ENCODE measurements around the gene IL33. TPM values are rescaled to one million over a fixed set of nuclear protein-coding genes. Genes with fewer than 3 reads are reported as not detected.

IL33 gene
- total RNA-seq, 4 donors from 2014 or later: 22.0 to 60.2 (median 38.0) TPM

DNA sequence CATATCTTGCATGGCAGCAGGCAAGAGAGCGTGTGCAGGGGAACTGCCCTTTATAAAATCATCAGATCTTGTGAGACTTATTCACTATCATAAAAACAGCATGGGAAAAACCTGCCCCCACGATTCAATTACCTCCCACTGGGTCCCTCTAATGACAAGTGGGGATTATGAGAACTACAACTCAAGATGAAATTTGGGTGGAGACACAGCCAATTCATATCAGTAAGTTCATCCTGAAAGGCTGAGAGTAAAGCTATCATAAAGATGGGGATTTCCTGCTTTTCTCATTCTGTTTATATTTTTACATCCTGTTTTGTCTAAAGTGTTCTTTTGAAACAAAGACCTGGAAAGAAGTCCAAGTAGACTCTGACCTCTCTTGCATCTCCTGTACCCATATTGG lies 28.9 kb upstream of the IL33 start:
- TF ChIP-seq, protein P1, sequence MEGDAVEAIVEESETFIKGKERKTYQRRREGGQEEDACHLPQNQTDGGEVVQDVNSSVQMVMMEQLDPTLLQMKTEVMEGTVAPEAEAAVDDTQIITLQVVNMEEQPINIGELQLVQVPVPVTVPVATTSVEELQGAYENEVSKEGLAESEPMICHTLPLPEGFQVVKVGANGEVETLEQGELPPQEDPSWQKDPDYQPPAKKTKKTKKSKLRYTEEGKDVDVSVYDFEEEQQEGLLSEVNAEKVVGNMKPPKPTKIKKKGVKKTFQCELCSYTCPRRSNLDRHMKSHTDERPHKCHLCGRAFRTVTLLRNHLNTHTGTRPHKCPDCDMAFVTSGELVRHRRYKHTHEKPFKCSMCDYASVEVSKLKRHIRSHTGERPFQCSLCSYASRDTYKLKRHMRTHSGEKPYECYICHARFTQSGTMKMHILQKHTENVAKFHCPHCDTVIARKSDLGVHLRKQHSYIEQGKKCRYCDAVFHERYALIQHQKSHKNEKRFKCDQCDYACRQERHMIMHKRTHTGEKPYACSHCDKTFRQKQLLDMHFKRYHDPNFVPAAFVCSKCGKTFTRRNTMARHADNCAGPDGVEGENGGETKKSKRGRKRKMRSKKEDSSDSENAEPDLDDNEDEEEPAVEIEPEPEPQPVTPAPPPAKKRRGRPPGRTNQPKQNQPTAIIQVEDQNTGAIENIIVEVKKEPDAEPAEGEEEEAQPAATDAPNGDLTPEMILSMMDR (IDR thresholded peaks at IDR 0.05): no peak
- ATAC-seq (ENCODE audit: low FRiP score) (no peak), DNase-seq (ENCODE audit: low spot score) (no peak)

DNA sequence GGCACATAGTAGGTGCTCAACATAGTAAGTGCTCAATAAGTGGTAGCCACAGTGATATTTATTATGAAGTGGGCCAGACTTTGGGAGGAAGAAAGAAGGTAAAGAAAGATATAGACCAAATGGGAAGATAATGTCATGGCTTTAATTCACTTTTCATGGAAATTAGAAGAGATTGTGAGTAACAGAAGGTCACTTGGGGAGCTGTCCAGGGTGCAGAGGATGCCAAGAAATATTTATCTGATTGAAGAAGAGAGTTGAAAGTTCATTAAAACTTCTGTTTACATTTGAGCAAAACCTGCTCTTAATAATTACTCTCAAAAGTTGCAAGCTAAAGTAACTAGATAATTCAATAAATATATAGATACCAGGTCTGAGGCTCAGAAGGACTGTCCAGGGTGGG lies 28.3 kb upstream of the IL33 start:
- no peak for ATAC-seq (ENCODE audit: low FRiP score)
- DNase-seq (ENCODE audit: low spot score): no peak
- TF ChIP-seq, protein P1 (IDR thresholded peaks at IDR 0.05): no peak

DNA sequence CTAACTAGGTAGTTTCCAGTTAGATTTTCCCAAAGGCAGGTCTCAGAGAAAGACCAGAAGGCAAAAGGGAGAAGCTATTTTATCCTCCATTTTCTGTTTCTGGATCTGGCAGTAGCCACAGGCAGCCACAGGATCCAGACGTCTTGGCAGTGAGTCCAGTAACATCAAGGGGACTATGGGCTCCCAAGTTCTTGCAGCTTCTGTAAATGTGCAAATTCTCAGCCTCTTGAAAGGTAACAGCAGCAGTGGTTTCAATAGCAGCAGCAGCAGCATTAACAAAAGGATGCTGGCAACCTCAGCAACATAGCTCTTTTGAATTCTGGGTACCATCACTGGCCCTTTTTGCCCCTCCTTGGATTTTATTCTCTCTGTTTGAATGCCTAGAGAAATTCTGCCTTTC lies 27.1 kb upstream of the IL33 start:
- ATAC-seq (ENCODE audit: low FRiP score) (no peak), DNase-seq (ENCODE audit: low spot score) (no peak)
- TF ChIP-seq, protein P1 (IDR thresholded peaks at IDR 0.05): no peak

DNA sequence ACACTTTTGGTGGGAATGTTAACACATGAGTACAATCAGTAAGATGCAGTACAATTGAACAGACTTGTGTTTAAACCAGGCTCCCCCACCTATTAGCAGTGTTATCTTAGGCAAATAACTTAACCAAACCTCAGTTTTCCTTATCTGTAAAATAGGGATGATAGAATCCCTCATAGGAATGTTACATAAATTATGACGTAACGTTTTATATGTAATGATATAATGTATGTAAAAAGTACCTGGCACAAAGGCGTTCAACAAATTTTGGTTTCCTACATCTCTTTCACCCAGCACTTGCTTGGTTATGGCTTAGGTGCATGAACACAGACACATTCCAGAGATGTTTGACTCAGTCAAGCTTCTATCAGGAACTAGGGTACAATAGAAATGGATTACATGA lies 26.7 kb upstream of the IL33 start:
- DNase-seq (ENCODE audit: low spot score) (no peak), ATAC-seq (ENCODE audit: low FRiP score) (no peak)
- TF ChIP-seq, protein P1 (IDR thresholded peaks at IDR 0.05): no peak

DNA sequence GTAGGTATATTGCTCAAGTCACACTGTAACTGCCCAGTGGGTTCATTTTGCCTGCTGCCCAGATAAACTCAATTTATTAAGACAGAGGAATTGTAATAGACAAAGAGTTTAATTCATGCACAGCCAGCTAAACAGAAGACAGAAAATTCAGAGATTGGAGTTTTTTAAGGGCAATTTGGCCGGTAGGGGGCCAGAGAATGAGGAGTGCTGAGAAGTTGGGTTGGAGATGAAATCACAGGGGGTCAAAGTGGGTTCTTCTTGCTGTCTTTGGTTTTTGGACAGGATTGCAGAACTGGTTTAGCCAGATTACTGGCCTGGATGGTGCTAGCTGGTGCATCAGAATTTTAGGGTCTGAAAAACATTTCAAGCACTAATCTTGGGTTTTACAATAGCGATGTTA lies 20.7 kb upstream of the IL33 start:
- TF ChIP-seq, protein P1 (IDR thresholded peaks at IDR 0.05): no peak
- ATAC-seq (ENCODE audit: low FRiP score) (no peak), DNase-seq (ENCODE audit: low spot score) (no peak)

DNA sequence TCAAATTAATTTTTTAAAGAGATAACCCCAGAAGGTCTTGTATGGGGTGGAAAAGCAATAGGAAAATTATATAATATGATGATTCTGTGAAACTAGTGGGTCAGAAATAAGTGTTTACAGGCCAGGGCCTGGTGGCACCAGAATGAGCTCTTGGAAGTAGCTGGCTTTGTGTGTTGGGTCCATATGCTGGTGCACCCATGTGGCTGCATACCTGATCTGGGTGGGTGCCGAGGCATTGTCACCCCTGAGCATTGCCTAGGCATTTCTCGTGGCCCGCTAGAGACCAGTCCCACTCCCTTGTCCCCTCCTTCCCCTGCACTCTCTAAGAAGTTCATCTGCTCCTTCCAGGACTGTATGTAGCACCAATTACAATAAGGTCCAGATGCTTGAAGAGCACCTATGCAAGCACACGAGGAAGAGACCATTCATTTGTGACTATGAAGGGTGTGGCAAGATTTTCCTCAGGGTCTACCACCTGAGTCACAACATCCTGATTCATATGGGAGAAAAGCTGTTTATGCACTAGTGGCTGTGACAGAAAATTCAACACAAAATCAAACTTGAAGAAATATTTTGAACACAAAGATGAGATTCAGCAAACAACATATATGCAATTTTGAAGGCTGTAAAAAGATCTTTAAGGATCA lies 19.8 kb upstream of the IL33 start:
- TF ChIP-seq, protein P1 (IDR thresholded peaks at IDR 0.05): no peak
- DNase-seq (ENCODE audit: low spot score): no peak
- no peak for ATAC-seq (ENCODE audit: low FRiP score)

DNA sequence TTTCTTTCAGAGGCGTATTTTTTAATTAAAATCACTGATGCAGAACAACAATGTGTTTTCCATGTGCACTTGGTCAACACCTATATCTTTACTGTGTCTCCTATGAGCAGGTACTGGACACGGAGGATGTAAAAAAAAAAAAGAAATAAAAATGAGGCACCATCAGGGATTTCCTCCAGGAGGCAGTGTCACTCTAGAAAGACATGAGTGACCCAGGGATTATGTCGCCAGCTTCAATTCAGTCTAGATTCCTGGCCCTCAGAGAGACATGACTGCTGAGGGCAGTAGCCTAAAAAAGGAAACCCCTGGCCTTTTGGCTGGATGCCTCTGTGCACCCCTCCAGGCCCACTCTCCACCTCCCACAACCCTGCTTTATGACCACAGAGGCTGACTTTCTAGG lies 18.3 kb upstream of the IL33 start:
- TF ChIP-seq, protein P1 (IDR thresholded peaks at IDR 0.05): no peak
- ATAC-seq (ENCODE audit: low FRiP score) (no peak), DNase-seq (ENCODE audit: low spot score) (no peak)
